GM21423 (cell line): ENCODE results near the gene RPL36A.

Experiments
- ATAC-seq: cut with Tn5 transposase; IDR thresholded peaks from one replicate; pipeline ENCODE4 v1.9.1; 2021; ENCODE audit warnings: mild to moderate bottlenecking, moderate library complexity; ENCODE audit not compliant: unreplicated experiment

RPL36A gene

GRCh38 chrX:101390664-101391525 is at the start of gene RPL36A:
RPL36A (plus strand) TSS chrX:101391011; CDS start chrX:101391044, 33 bp downstream.
- peak; percentile 82 for ATAC-seq

- peak; percentile 22 for ATAC-seq
Observed at GRCh38 chrX:101347859-101348451, 42.9 kb upstream of the RPL36A start.

- ATAC-seq, result peak; percentile 98
Observed at GRCh38 chrX:101348452-101349192, 42.2 kb upstream of the RPL36A start, which contains the start of gene TIMM8A. TIMM8A (minus strand) TSS chrX:101348742; CDS start chrX:101348664, 78 bp downstream.

- no peak for ATAC-seq
Observed at GRCh38 chrX:101349193-101349562, 41.6 kb upstream of the RPL36A start.

- ATAC-seq, result no peak
Observed at GRCh38 chrX:101357166-101357795, 33.5 kb upstream of the RPL36A start.

- ATAC-seq, result no peak
Observed at GRCh38 chrX:101359966-101360365, 30.8 kb upstream of the RPL36A start.

- no peak for ATAC-seq
Observed at GRCh38 chrX:101360390-101360789, 30.4 kb upstream of the RPL36A start.

GRCh38 chrX:101362116-101362515 is 28.7 kb upstream of the RPL36A start:
- no peak for ATAC-seq

- ATAC-seq, result no peak
Observed at GRCh38 chrX:101362757-101363156, 28.1 kb upstream of the RPL36A start.

- no peak for ATAC-seq
Observed at GRCh38 chrX:101365301-101365795, 25.5 kb upstream of the RPL36A start.

- no peak for ATAC-seq
Observed at GRCh38 chrX:101368800-101369199, 22.0 kb upstream of the RPL36A start.

- ATAC-seq, result no peak
Observed at GRCh38 chrX:101369687-101370086, 21.1 kb upstream of the RPL36A start.

- ATAC-seq, result peak; percentile 69
Observed at GRCh38 chrX:101370888-101371504, 19.8 kb upstream of the RPL36A start.

GRCh38 chrX:101377547-101377946 is 13.3 kb upstream of the RPL36A start:
- no peak for ATAC-seq

- ATAC-seq, result peak; percentile 76
Observed at GRCh38 chrX:101383679-101384205, 7.1 kb upstream of the RPL36A start.

- no peak for ATAC-seq
Observed at GRCh38 chrX:101385026-101385684, 5.7 kb upstream of the RPL36A start.

GRCh38 chrX:101385795-101386541 is 4.8 kb upstream of the RPL36A start, which contains the start of gene BTK:
BTK (minus strand) TSS chrX:101386191; CDS start chrX:101375284, 10,907 bp downstream.
- peak; percentile 58 for ATAC-seq

- ATAC-seq, result no peak
Observed at GRCh38 chrX:101386542-101386885, 4.3 kb upstream of the RPL36A start.

GRCh38 chrX:101388604-101389003 is 2.2 kb upstream of the RPL36A start:
- ATAC-seq, result no peak
